GM18511 (cell line): ENCODE results near the gene ACAD10.
A peak's percentile ranks its signal among the peaks of the same experiment; 100 is the strongest.
"Not testable (repeated sequence)": the region's sequence is repeated elsewhere in the genome, so short reads cannot be mapped to it uniquely, and the experiment has no call there.

ENCODE experiments used
- ATAC-seq: cut with Tn5 transposase; IDR thresholded peaks from one replicate; pipeline ENCODE4 v1.9.1; 2021; ENCODE audit warnings: mild to moderate bottlenecking, moderate library complexity; ENCODE audit not compliant: unreplicated experiment

The ACAD10 gene

GRCh38 chr12:111685811-111686573, at the start of gene ACAD10, which contains the start of gene BRAP:
ACAD10 (plus strand) TSS chr12:111686053; CDS start chr12:111692710, 6,657 bp downstream.
BRAP (minus strand) TSS chr12:111685956; CDS start chr12:111685792, 164 bp downstream.
- peak; percentile 91 for ATAC-seq

GRCh38 chr12:111636209-111636945, 49.5 kb upstream of the ACAD10 start:
- ATAC-seq = no peak

GRCh38 chr12:111638556-111638955, 47.3 kb upstream of the ACAD10 start:
- no peak for ATAC-seq

GRCh38 chr12:111640506-111640905, 45.3 kb upstream of the ACAD10 start:
- no peak for ATAC-seq

DNA sequence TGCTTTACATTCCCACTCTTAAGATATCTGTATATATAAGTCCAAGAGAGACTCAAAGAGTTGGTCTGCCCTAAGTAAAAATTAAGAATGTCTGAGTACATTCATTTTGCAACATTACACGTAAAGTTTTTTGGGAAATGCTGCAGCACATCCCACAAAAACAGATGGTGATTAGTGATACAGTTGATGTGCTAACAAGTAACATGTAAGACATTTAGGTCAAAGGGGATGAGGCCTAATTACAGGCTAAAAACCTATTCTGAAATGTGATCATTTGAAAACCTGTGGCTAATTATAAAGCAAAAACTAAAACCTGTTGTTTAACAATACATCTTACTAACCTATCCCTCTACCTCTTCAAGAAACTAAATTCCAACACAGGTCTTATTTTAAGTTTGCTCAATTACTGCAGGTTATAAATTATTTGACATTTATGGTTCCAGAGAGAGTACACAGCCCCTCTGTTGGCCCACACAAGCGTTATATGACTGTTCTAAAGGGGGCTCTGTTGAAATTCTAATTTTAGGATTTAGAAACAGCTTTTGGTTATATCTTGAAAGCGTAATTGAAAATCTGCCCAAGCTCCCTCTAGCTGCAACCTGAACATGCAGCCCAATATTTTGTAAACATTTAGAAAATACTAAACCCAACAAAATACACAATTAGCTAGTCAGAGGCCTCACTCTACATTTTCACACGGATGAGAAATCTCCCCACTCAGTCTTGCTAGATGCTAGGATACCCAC, 43.0 kb upstream of the ACAD10 start:
- ATAC-seq = no peak

DNA sequence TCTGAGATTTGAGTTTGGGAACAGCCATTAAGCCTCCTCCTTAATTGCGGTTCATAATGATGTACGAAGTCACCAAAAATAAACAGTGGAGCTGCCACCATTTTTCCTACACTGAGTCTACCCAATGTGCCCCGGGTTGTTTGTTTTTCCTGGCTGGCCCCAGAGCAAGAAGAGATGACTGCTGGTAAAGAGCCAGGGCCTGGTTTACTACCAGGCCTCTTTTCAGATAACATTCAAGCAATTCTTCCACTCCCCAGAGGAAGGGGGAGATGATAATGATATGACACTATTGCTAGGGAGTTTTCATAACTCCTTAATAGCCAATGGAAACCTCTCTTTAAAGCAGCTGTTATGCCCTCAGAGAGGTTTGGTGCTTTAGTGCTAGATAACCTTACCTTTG, 42.4 kb upstream of the ACAD10 start:
- no peak for ATAC-seq

DNA sequence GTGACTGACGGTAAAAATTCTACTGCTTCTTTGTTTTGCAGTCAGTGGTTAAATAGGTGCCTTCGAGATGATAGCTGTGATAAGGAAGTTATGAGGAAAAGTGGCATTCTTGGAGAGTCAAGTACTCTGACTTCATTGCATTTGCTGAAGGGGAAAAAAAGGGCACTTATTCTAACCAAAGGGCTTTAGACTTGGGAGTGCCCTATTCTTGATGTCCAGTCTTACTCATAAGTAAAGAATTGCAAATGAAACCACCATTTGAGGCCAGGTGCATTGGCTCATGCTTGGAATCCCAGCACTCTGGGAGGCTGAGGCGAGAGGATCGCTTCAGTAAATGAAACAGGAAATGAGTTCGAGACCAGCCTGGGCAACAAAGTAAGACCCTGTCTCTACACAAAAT, 40.4 kb upstream of the ACAD10 start:
- ATAC-seq = no peak

- no peak for ATAC-seq
Measured at GRCh38 chr12:111650912-111651311, 34.9 kb upstream of the ACAD10 start.

DNA sequence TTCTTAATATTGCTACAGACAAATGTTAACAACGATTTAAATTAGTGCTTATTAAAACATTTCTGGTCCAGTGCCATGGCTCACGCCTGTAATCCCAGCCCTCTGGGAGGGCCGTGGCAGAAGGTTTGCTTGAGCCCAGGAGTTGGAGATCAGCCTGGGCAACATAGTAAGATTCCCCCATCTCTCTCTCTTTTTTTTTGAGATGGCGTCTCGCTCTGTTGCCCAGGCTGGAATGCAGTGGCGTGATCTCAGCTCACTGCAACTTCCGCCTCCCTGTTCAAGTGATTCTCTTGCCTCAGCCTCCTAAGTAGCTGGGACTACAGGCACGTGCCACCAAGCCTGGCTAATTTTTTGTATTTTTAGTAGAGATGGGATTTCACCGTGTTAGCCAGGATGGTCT, 33.3 kb upstream of the ACAD10 start:
- ATAC-seq = not testable (repeated sequence)

DNA sequence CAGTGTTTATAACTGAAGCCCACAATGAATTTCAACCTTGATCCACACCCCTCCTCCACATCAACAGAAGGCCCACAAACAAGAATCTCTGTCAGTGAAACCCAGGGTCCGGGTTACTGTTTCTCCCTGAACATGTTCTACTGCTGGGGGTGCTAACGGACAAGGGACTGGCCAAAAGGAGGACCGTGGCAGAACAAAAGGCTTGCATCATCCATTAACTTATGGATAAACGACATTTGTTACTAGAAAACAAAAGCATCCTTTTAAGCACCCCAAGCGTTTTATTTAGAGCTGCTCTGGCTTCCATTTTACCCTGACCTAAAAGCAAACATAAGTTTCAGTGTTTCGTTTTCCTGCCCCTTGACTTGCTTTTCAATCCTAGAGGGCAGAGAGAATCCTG, 32.3 kb upstream of the ACAD10 start:
- ATAC-seq = no peak

DNA sequence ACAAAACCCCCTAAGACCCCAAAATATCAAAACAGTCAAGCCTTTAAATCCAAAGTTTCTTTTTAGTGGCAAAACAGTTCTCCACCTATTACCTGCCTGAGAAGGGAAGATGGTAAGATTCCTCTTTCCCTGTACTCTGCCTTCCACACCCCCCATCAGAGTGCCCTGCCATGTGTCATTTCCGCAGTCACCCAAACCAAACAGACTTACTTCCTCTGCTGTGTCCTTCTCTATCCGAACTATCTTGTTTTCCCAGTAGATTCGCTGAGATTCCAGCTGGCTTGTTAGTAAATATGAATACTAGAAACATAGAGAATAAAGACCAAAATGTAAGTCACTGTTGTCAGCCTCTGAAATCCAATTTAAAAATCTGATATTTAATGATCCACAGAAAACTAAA, 30.5 kb upstream of the ACAD10 start:
- no peak for ATAC-seq

DNA sequence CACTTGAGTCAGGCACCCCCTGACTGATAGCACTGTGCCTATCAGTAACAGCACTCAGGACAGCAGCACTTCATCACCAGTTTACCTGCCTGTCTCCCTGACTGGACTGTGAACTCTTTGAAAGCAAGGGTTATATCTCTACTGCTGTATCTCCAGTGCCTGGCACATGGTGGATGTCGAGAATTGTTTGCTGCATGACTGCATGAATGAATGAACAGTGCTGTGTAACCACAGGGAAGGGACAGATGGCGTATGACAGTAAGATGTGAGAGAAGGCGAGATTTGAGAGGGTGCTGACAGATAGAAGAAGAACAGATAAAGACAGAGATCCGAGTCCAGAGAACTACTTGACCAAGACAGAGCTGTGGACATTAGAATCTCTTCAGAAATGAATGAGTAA, 29.8 kb upstream of the ACAD10 start:
- no peak for ATAC-seq

- no peak for ATAC-seq
Measured at GRCh38 chr12:111664499-111664898, 21.4 kb upstream of the ACAD10 start.

DNA sequence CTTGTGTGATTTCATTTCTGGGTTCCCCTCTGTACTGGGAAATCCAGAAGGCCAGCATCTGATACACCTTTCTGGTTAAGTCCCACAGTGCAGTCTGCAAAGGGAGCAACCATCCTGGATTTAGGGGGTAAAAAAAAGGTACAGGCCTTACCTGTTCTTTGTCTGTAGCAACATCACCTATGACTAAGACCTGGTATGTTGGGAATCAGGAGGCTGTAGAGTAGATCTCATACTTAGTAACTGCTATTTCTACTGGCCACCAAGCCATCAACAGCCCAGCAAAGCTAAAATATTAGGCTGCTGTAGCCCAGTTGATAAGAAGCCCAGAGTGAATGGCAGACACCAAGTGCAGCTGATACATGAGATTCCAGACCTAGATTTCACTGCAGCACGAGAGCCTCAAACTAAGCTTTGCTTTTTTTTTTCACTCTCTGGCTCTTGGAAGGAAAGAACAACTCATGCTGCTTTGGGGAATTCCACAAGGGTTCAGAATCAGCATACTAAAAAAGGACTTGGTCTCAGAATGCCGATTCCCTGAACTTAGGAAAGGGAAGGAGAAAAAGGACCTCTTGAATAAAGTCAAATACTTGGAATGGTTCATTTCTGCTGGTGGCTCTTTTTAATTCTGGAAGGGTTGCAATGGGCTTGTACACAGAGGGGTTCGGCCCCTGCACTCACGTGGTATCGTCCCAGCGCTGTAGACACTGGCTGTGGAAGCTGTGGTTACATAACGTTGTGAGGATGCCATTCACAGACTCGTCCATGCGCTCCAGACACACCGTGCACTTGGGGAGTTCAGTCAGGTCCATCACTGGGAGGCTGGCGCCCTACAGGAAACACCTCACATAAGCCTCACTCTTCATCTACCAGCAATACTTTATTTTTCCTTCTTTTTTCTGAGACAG, 20.6 kb upstream of the ACAD10 start:
- ATAC-seq = no peak

DNA sequence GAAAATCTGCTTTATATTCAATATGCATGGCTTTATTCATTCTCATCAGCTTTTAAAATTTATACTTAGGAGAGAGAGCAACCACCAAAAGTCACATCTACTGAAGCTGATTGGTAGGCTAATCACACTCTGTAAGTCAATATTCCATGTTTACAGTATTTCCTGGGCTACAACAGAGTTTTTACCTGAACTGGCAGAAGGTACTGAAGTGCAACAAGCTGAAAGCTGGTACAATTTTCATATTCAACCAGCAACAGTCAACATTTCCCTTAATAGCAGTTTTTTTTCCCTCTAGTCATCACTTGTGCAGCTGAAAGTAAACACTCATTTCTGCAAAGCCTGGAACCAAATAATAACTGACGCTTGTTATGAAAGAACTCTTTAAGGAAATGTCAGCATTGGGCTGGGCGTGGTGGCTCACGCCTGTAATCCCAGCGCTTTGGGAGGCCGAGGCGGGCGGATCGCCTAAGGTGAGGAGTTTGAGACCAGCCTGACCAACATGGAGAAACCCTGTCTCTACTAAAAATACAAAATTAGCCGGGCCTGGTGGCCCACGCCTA, 13.0 kb upstream of the ACAD10 start:
- ATAC-seq = no peak

DNA sequence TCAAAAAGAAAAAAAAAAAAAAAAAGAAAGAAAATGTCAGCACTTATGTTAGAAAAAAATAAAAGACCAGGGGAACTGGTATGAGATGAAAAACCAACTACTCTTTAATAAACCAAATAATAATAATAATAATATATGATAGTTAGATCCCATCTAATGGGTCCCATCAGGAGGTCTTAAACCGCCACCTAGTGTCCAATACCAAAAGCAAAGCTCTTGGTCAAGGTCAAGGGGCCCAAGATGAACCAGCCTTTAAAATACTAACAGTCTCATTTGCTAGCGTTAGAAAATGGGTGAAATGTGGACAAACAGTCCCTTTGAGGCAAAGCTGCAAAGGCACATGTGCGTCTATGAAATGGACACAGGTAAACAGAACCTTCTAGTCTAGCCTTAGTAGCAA, 12.3 kb upstream of the ACAD10 start:
- no peak for ATAC-seq

DNA sequence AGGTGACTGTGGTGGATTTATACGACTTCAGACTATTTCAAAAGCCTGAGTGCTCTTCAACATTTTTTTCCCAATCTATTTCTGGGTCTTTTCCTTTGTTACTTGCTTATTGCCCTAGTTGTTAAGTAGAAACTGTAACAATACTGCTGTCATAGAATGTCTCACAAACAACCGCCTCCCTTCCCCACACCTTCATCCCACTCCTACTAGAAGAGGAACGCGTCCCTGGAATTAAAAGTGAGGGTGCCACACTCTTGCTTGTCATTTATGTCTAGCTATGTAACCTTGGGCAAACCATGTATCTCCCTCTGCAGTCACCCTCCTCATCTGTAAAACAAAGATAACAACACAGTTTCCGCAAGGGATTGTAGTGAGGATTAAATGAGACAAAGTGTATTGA, 8.7 kb upstream of the ACAD10 start:
- no peak for ATAC-seq

DNA sequence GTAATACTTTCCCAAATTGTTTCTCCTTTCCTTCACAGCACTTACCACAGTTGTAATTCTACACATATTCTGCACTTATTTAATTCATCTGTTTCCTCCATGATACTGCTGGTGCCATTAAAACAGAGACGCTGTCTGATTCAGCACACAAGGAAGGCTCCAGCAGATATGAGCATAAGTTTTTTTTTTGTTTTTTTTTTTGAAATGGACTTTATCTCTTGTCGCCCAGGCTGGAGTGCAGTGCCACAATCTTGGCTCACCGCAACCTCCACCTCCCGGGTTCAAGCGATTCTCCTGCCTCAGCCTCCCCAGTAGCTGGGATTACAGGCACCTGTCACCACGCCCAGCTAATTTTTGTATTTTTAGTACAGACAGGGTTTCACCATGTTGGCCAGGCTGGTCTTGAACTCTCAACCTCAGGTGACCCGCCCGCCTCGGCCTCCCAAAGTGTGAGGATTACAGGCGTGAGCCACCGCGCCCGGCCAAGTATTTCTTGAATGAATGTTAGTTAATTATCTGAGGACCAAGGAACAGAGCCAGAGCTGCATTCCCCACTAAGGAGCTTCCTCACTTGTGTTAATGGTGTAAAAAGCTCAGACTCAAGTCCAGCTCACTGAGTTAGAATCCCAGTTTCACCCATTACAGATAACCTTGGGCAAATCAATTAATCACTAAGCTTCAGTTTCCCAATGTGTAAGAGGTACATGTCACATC, 1.2 kb upstream of the ACAD10 start:
- not testable (repeated sequence) for ATAC-seq

DNA sequence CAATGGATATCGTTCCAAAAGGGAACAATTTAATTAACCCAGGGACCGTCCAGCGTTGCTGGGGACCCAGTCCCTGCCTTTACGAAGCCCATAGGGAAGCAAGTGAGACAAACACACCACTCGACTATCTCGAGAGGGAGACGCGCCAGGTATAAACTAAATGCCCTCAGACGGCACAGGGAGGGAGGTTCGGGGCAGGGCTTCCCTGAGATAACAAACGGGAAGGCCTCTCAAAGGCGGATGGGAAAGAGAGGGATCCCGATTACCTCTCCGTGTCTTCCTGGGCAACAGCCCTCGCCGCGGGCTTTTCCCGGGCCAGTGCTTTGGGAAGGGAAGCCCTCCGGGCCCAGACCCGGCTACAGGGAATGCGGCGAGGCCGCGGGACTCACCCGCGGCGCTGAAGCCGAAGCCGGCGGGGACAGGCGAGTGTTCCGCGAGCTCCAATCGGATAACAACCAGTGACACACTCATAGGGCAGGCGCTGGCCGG, 487 bp upstream of the ACAD10 start:
- peak; percentile 10 for ATAC-seq
